ENCODE results near the gene FLAD1. TPM values are rescaled to one million over a fixed set of nuclear protein-coding genes. Genes with fewer than 3 reads are reported as not detected.

Gene FLAD1
- total RNA-seq, 2 experiments from 2014 or later, result 45.4 to 49.4 TPM

DNA sequence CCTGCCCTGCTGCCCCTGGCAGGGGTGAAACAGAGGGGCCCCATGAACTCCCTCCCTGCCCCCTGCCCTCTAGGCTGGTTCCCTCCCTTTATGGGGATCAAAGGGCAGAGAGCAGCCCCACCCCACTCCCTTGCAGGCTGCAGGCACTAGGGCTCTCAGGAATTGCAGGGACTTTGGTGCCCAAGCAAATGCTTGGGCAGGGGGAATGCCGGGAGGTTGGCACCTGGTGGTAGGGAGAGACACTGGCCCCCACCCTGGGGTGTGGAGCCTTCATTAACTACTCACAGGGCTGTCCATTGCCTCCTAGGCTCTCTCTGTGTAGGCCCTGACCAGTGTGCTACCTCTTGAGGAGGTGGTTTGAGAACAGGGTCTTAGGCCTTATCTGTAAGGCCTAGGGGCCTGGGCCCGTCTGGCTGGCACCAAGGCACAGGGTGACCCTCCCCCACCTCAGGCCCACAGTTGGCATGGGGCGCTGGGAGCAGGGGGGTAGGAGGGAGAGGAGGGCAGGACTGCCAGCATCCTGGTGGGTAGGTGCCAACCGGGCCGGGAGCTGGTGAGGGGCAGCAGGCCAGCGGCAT lies 24.2 kb downstream of the FLAD1 start:
- no peak for DNase-seq

GRCh38 chr1:155008015-155008941 lies 25.1 kb downstream of the FLAD1 start:
- Mint-ChIP-seq H3K27ac (peak overlapping the region; percentile 99), H3K9me3 (no peaks in the 10 kb centered on the region), H3K36me3 (peaks cover 33% of the 10 kb centered on the region), H3K4me1 (ENCODE audit: low read depth) (peaks cover 69% of the 10 kb centered on the region), H3K4me3 (peak overlapping the region; percentile 97), H3K27me3 (no peaks in the 10 kb centered on the region)
- intact Hi-C loops (cut with micrococcal nuclease), result loop anchor here (1.0 to 10.0 kb wide), 3 partner anchors 9 to 1353 kb away; partner anchors contain the start of gene SNAPIN
- DNase-seq, result peak; percentile 89
- POLR2A ChIA-PET, result interaction anchor here (0.8 to 3.9 kb wide), 4 partner anchors 9 to 47 kb away, joined by 3 to 31 read pairs (median 7); partner anchors contain the start of gene PYGO2
- CTCF ChIA-PET, result interaction anchor here (0.9 to 4.2 kb wide), 7 partner anchors 8 to 72 kb away, joined by 3 to 43 read pairs (median 4); partner anchors contain the start of gene ADAM15

More for the DNA sequence above, 24.2 kb downstream of the FLAD1 start:
- Mint-ChIP-seq H3K36me3 (peaks cover 29% of the 10 kb centered on the region), H3K9me3 (no peaks in the 10 kb centered on the region), H3K27ac (peak overlapping the region; percentile 99), H3K4me1 (ENCODE audit: low read depth) (peaks cover 59% of the 10 kb centered on the region), H3K27me3 (no peaks in the 10 kb centered on the region), H3K4me3 (peak overlapping the region; percentile 16)
- ChIA-PET CTCF (interaction anchor here (0.9 to 4.2 kb wide), 7 partner anchors 8 to 78 kb away, joined by 3 to 43 read pairs (median 4); partner anchors contain the start of genes ADAM15 and PYGO2), POLR2A (interaction anchor here (1.0 to 3.9 kb wide), 3 partner anchors 8 to 32 kb away, joined by 3 to 31 read pairs (median 11); no protein-coding TSS in a partner anchor)
- intact Hi-C loops (cut with micrococcal nuclease), result loop anchor here (10.0 kb wide), 2 partner anchors 673 to 1353 kb away; partner anchors contain the start of gene SNAPIN

- DNase-seq, result peak; percentile 71
- intact Hi-C loops (cut with micrococcal nuclease), result loop anchor here (10.0 kb wide), 2 partner anchors 674 to 1354 kb away; partner anchors contain the start of gene SNAPIN
- POLR2A ChIA-PET, result interaction anchor here (0.8 to 3.9 kb wide), 3 partner anchors 8 to 48 kb away, joined by 3 to 31 read pairs (median 4); partner anchors contain the start of gene PYGO2
- no peaks in the 10 kb centered on the region for H3K9me3 Mint-ChIP-seq
- H3K4me1 Mint-ChIP-seq (ENCODE audit: low read depth), result peaks cover 74% of the 10 kb centered on the region
- H3K27me3 Mint-ChIP-seq, result no peaks in the 10 kb centered on the region
- H3K27ac Mint-ChIP-seq, result peak overlapping the region; percentile 99
- peaks cover 37% of the 10 kb centered on the region for H3K36me3 Mint-ChIP-seq
- peak overlapping the region; percentile 97 for H3K4me3 Mint-ChIP-seq
- CTCF ChIA-PET, result interaction anchor here (1.6 to 4.2 kb wide), 3 partner anchors 7 to 42 kb away, joined by 4 to 43 read pairs (median 13); partner anchors contain the start of gene ADAM15
These were observed 26.1 kb downstream of the FLAD1 start for GRCh38 chr1:155009221-155009711.

GRCh38 chr1:155009742-155010141 lies 26.6 kb downstream of the FLAD1 start:
- H3K9me3 Mint-ChIP-seq, result no peaks in the 10 kb centered on the region
- peak overlapping the region; percentile 99 for H3K27ac Mint-ChIP-seq
- H3K4me3 Mint-ChIP-seq, result peak overlapping the region; percentile 97
- ChIA-PET POLR2A (interaction anchor here (0.7 to 1.5 kb wide), 2 partner anchors 9 to 27 kb away, joined by 3 to 4 read pairs; no protein-coding TSS in a partner anchor), CTCF (interaction anchor here (1.1 to 4.2 kb wide), 5 partner anchors 7 to 82 kb away, joined by 3 to 43 read pairs (median 6); no protein-coding TSS in a partner anchor)
- peaks cover 73% of the 10 kb centered on the region for H3K4me1 Mint-ChIP-seq (ENCODE audit: low read depth)
- H3K27me3 Mint-ChIP-seq, result no peaks in the 10 kb centered on the region
- intact Hi-C loops (cut with micrococcal nuclease), result loop anchor here (1.0 to 10.0 kb wide), 3 partner anchors 7 to 1355 kb away; partner anchors contain the start of genes SNAPIN and ZBTB7B
- peaks cover 40% of the 10 kb centered on the region for H3K36me3 Mint-ChIP-seq
- DNase-seq, result no peak

- intact Hi-C loops (cut with micrococcal nuclease), result loop anchor here (1.0 kb wide), 1 partner anchor 8 kb away; the partner anchor contains the start of gene ZBTB7B
- CTCF ChIA-PET, result interaction anchor here (0.8 to 1.7 kb wide), 5 partner anchors 10 to 163 kb away, joined by 3 to 6 read pairs (median 3); partner anchors contain the start of gene KRTCAP2
- DNase-seq, result peak; percentile 64
- no peaks in the 10 kb centered on the region for H3K27me3 Mint-ChIP-seq
- no peaks in the 10 kb centered on the region for H3K9me3 Mint-ChIP-seq
- H3K4me3 Mint-ChIP-seq, result peak overlapping the region; percentile 97
- H3K4me1 Mint-ChIP-seq (ENCODE audit: low read depth), result peaks cover 73% of the 10 kb centered on the region
- POLR2A ChIA-PET, result interaction anchor here (0.7 to 1.8 kb wide), 3 partner anchors 9 to 28 kb away, joined by 3 to 11 read pairs (median 4); no protein-coding TSS in a partner anchor
- peak overlapping the region; percentile 99 for H3K27ac Mint-ChIP-seq
- peaks cover 41% of the 10 kb centered on the region for H3K36me3 Mint-ChIP-seq
These were observed 27.2 kb downstream of the FLAD1 start for GRCh38 chr1:155010211-155010918.

- no peak for DNase-seq
- peaks cover 73% of the 10 kb centered on the region for H3K4me1 Mint-ChIP-seq (ENCODE audit: low read depth)
- H3K4me3 Mint-ChIP-seq, result peak overlapping the region; percentile 97
- no peaks in the 10 kb centered on the region for H3K27me3 Mint-ChIP-seq
- POLR2A ChIA-PET, result interaction anchor here (0.5 to 1.8 kb wide), 2 partner anchors 11 to 18 kb away, joined by 5 to 11 read pairs; no protein-coding TSS in a partner anchor
- intact Hi-C loops (cut with micrococcal nuclease), result no loop called here
- no peaks in the 10 kb centered on the region for H3K9me3 Mint-ChIP-seq
- H3K27ac Mint-ChIP-seq, result peak overlapping the region; percentile 99
- peaks cover 47% of the 10 kb centered on the region for H3K36me3 Mint-ChIP-seq
- CTCF ChIA-PET, result interaction anchor here (1.0 to 1.7 kb wide), 4 partner anchors 11 to 80 kb away, joined by 3 to 6 read pairs (median 4); no protein-coding TSS in a partner anchor
These were observed 27.9 kb downstream of the FLAD1 start for GRCh38 chr1:155011004-155011416.

GRCh38 chr1:155011437-155012025 lies 28.4 kb downstream of the FLAD1 start:
- Mint-ChIP-seq H3K36me3 (peaks cover 52% of the 10 kb centered on the region), H3K9me3 (no peaks in the 10 kb centered on the region), H3K27me3 (no peaks in the 10 kb centered on the region), H3K27ac (peak overlapping the region; percentile 99), H3K4me1 (ENCODE audit: low read depth) (peaks cover 73% of the 10 kb centered on the region), H3K4me3 (peak overlapping the region; percentile 97)
- CTCF ChIA-PET, result interaction anchor here (1.0 to 9.8 kb wide), 6 partner anchors 14 to 74 kb away, joined by 3 to 144 read pairs (median 4); partner anchors contain the start of genes LENEP and PYGO2
- POLR2A ChIA-PET, result interaction anchor here (0.5 to 1.8 kb wide), 2 partner anchors 12 to 19 kb away, joined by 5 to 11 read pairs; no protein-coding TSS in a partner anchor
- intact Hi-C loops (cut with micrococcal nuclease), result no loop called here
- DNase-seq, result no peak

- intact Hi-C loops (cut with micrococcal nuclease), result no loop called here
- peak overlapping the region; percentile 99 for H3K27ac Mint-ChIP-seq
- H3K27me3 Mint-ChIP-seq, result no peaks in the 10 kb centered on the region
- H3K4me3 Mint-ChIP-seq, result peak overlapping the region; percentile 63
- H3K36me3 Mint-ChIP-seq, result peaks cover 53% of the 10 kb centered on the region
- H3K9me3 Mint-ChIP-seq, result no peaks in the 10 kb centered on the region
- H3K4me1 Mint-ChIP-seq (ENCODE audit: low read depth), result peaks cover 72% of the 10 kb centered on the region
- ChIA-PET POLR2A (interaction anchor here (1.4 kb wide), 1 partner anchor 8 kb away, joined by 3 read pairs; no protein-coding TSS in a partner anchor), CTCF (interaction anchor here (1.0 to 9.8 kb wide), 5 partner anchors 15 to 73 kb away, joined by 3 to 144 read pairs (median 5); partner anchors contain the start of genes LENEP and PYGO2)
- DNase-seq, result peak; percentile 78
These were observed 28.9 kb downstream of the FLAD1 start for GRCh38 chr1:155012026-155012546.

DNA sequence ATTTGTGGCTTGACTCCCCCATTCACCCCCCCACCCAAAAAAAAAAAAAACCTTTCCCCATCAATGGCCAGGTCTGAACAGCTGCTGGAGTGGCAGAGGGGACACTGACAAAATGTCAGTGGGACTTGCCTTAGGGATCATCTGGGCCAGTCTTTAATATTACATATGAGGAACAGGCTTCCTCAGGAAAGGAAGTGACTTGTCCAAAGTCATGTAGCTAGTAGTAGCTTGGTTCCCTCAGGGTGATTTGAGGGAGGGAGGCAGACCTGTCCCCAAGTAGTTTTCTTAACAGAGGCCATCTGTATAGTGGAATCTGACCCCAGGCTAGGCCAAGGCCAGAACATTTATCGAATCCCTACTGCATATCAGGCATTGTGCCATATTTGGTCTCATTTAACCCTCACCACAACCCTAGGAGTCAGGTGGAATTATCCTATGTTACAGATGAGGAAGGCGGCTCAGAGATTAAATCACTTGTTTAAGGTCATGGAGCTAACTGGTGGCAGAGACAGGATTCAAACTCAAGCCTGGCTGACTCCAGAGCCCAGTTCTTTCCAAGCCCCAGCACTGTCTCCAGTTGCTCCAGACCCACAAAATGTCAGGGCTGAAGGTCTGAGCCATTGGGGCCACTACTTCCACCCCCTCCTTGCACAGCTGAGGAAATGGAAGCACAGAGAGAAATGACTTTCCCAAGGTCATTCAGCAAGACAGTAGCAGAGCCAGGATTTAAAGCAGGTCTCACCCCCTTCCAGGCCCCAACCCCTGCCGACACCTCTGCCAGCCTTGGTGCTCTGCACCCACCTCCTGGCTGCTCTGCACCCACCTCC lies 29.8 kb downstream of the FLAD1 start:
- H3K27ac Mint-ChIP-seq, result peak overlapping the region; percentile 99
- H3K9me3 Mint-ChIP-seq, result no peaks in the 10 kb centered on the region
- peaks cover 72% of the 10 kb centered on the region for H3K4me1 Mint-ChIP-seq (ENCODE audit: low read depth)
- intact Hi-C loops (cut with micrococcal nuclease), result no loop called here
- H3K27me3 Mint-ChIP-seq, result no peaks in the 10 kb centered on the region
- H3K4me3 Mint-ChIP-seq, result peak overlapping the region; percentile 63
- POLR2A ChIA-PET, result interaction anchor here (0.6 to 1.4 kb wide), 2 partner anchors 9 to 559 kb away, joined by 3 read pairs; no protein-coding TSS in a partner anchor
- H3K36me3 Mint-ChIP-seq, result peaks cover 56% of the 10 kb centered on the region
- DNase-seq, result no peak
- CTCF ChIA-PET, result interaction anchor here (1.0 to 9.8 kb wide), 5 partner anchors 16 to 72 kb away, joined by 3 to 144 read pairs (median 5); partner anchors contain the start of genes LENEP and PYGO2
